GM21360 (cell line): ENCODE results near the gene COPS3.
"Not testable (repeated sequence)": the region's sequence is repeated elsewhere in the genome, so short reads cannot be mapped to it uniquely, and the experiment has no call there.

Experiments used
- ATAC-seq: cut with Tn5 transposase; IDR thresholded peaks from one replicate; pipeline ENCODE4 v1.9.1; 2021; ENCODE audit warnings: mild to moderate bottlenecking, moderate library complexity; ENCODE audit not compliant: unreplicated experiment

Gene COPS3

DNA sequence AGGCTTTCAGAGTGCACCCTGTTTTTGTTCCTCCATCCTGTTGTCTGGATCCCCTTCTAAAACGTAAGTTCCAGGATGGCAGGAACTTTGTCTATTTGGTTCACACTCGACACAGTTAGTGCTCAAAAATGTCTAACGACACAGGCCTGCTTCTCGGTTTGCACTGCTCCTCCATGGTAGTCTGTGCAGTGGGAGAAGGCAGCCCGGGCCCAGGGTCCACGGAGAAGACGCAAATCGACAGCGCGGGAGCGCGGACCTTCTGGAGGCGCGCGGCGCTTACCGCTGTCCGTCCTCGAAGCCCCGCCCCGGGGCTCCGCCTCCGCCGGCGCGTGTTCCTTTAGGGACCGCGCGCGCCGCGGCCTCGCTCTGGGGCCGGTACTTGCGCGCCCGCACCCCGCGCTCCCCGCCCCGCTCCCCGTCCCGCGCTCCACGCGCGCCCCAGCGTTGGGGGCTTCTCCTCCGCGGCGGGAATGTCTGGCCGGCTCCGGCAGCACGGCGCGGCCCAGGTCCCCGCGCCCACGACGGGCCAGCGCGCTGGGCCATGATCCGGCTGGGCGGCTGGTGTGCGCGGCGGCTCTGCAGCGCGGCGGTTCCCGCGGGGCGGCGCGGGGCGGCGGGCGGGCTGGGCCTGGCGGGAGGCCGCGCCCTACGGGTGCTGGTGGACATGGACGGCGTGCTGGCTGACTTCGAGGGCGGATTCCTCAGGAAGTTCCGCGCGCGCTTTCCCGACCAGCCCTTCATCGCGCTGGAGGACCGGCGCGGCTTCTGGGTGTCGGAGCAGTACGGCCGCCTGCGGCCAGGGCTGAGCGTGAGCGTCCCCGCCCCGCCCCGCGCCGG is 22.2 kb upstream of the COPS3 start, which contains the start of gene NT5M:
NT5M (plus strand) TSS at position 364 of the 837 bp plus-strand sequence; CDS start at position 542, 178 bp downstream.
- ATAC-seq = peak; percentile 56

- not testable (repeated sequence) for ATAC-seq
Measured at GRCh38 chr17:17301659-17302058, 20.6 kb upstream of the COPS3 start.

- no peak for ATAC-seq
Measured at GRCh38 chr17:17300624-17301568, 19.9 kb upstream of the COPS3 start.

DNA sequence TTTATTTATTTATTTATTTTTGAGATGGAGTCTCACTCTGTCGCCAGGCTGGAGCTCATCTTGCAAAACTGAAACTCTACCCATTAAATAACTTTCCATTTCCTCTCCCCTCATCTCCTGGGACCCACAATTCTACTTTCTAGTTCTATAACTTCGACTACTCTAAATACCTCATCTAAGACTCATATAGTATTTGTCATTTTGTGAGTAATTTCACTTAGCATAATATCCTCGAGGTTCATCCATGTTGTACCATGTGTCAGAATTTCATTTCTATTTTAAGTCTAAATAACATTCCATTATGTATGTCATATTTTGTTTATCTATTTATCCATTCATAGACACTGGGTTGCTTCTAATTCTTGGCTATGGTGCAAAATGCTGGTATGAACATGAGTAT is 17.1 kb upstream of the COPS3 start:
- no peak for ATAC-seq

DNA sequence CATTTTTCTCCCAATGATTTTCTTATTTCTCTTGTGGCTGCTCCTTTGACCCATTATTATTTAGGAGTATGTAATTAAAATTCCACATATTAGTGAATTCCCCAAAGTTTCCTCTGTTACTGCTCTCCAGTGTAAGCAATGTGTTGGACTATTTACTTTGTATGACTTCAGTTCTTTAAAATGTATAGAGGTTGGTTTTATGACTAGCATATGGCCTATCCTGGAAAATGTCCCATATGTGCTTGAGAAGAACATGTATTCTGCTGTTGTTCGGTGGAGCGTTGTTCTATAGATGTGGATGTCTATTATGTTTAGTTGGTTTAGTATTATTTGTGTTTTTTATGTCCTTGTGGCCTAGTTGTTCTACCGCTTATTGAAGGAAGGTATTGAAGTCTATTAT is 16.2 kb upstream of the COPS3 start:
- ATAC-seq = no peak

GRCh38 chr17:17295141-17295540 is 14.1 kb upstream of the COPS3 start:
- no peak for ATAC-seq

DNA sequence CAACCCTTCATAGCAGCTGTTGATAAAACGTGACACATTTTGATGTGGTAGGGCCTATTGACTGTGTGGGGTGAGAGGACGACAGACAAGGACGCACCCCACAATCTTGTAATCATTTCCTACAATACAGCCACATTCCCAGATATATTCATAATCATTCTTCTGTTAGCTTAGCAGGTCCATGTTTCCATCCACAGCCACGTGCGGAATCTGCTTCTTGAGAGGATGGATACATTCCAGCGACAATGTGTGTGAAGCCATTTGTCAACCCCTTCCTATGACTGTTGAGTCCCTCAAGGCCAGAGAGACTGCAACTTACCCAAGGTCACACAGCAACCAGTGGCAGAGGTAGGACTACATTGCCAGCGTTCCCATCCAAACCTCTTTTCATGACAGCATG is 8.7 kb upstream of the COPS3 start:
- no peak for ATAC-seq

- no peak for ATAC-seq
Measured at GRCh38 chr17:17289086-17289485, 8.0 kb upstream of the COPS3 start.

DNA sequence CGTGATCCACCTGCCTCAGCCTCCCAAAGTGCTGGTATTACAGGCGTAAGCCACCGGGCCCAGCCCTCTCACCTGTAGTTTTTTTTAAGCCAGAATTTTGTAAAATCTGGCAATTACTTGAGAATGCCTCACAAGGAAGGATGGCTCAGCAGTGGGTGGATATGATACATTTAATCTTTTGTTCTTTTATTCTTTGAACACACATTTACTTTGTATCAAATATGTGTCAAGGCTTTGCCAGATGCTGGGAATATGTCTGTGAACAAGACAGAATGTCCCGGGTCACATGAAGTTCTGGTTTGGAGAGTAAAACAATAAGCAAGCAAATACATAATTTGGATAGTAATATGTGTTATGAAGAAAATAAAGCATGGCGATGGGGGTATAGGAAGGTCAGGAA is 4.9 kb upstream of the COPS3 start:
- no peak for ATAC-seq

DNA sequence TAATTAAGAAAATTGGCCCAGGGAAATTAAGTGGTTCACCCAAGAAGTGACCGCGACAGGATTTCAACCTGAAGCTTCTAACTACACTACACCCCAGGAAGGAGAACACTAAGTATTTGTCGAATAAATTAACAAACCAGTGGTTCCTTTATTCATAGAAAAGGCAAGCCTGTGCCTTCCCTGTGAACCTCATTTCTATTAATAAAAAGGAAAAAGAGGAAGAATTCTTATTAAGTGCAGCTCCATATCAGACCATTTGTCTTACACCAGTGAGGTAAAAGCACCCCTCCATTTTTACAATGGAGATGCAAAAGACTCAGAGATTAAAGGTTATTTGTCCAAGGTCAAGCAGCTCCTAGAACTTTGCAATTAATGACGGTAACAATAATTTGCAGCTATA is 1.7 kb downstream of the COPS3 start:
- ATAC-seq = no peak

DNA sequence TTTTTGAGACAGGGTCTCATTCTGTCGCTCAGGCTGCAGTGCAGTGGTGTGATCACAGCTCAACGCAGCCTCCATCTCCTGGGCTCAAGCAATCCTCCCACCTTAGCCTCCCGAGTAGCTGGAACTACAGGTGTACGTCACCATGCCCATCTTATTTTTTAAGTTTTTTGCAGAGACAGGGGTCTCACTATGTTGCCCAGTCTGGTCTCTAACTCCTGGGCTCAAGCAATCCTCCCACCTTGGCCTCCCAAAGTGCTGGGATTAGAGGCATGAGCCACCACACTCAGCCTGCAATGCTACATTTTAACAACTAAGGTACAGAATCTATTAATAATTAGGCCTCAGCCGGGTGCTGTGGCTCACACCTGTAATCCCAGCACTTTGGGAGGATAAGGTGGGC is 3.6 kb downstream of the COPS3 start:
- ATAC-seq = not testable (repeated sequence)

DNA sequence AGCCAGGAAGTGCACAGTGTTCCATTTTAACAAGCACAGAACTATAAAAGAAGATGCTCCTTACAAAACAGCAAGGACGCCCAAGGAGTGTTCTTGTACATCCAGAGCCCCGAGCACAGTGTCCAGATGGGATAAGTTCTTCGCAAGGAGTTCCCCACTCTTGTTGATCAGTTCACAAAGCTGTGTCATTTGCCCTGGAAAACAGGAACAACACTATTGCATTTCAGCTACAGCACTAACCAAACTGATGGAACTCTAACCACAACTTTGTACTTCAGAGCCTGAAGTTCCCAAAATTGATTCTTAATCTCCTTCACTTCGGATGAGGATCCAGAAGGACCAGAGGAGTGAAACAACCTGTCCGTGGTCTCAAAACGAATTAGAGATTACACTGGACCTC is 5.1 kb downstream of the COPS3 start:
- ATAC-seq = no peak

- no peak for ATAC-seq
Measured at GRCh38 chr17:17269926-17270773, 10.9 kb downstream of the COPS3 start.

GRCh38 chr17:17264430-17264829 is 16.6 kb downstream of the COPS3 start:
- no peak for ATAC-seq

DNA sequence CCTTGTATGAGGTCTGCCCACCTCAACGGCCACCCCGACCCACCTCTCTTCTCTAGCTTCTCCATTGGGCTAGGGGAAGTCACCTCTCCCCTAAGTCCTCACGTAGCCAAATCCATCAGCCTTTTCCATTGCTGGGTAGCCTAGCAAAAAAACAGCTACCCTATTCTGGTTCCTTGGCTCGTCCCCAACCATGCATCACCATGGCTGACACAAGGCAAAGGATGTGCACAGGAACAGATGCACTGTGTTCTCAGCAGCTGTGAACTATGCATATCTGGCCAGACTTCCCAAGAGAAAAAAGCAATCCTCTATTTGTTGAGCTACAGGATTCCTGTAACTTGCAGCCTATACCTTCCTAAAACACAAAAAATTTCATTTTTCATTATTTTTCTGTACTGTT is 22.0 kb downstream of the COPS3 start:
- no peak for ATAC-seq

DNA sequence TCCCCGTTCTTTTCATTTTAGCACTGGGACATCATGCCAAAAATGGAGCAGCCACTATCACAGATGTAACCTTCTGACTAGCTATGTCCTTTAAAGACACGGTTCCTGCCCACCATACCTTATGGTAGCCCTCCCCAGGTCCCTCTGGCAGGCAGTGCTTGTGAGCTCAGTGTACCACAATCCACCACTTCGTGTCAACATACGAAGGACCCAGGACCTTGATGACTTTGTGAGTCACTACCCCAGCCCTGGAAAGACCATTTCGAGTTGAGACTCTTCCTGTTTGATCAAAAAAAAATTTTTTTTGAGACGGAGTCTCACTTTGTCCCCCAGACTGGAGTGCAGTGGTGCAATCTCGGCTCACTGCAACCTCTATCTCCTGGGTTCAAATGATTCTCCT is 23.0 kb downstream of the COPS3 start:
- ATAC-seq = no peak

GRCh38 chr17:17256316-17256715 is 24.7 kb downstream of the COPS3 start:
- ATAC-seq = no peak

DNA sequence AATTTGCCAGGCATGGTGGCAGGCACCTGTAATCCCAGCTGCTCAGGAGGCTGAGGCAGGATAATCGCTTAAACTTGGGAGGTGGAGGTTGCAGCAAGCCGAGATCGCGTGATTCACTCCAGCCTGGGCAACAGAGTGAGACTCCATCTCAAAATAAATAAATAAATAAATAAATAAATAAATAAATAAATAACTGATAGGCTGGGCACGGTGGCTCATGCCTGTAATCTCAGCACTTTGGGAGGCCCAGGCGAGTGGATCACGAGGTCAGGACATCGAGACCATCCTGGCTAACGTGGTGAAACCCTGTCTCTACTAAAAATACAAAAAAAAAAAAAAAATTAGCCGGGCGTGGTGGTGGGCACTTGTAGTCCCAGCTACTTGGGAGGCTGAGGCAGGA is 25.4 kb downstream of the COPS3 start:
- ATAC-seq = not testable (repeated sequence)

DNA sequence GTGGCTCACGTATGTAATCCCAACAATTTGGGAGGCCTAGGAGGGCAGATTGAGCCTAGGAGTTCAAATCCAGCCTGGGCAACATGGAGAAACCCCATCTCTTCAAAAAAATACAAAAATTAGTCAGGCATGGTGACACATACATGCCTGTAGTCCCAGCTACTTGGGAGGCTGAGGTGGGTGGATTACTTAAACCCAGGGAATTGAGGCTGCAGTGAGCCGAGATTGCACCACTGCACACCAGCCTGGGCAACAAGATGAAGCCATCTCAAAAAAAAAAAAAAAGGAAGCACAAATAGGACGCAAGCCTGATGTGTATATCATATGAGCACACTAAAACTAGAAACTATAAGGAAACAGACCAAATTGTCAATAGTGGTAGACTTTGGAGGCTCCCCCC is 27.0 kb downstream of the COPS3 start:
- no peak for ATAC-seq

- ATAC-seq = no peak
Measured at GRCh38 chr17:17253406-17253805, 27.6 kb downstream of the COPS3 start.

DNA sequence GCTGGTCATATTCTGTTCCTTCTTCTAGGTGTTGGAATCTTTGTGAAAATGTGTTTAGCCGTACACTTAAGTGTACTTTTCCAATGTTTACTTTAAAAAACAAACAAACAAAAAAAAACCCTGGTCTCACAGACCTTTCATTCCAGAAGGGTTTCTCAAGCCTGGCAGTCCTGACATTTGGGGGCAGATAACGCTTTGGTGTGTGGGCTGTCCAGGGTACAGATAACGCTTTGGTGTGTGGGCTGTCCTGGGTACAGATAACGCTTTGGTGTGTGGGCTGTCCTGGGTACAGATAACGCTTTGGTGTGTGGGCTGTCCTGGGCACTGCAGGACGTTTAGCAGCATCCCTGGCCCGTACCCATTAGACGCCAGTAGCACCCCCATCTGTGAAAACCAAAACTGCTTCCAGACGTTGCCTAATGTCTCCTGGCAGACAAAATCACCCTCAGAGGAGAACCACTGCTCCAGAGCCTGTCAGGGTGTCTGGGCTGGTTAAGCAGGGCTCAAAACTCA is 28.8 kb downstream of the COPS3 start:
- ATAC-seq = no peak
